Amniotic stem cell (primary cell): Measurements from ENCODE around the gene SGPL1.
"Not testable (repeated sequence)": the region's sequence is repeated elsewhere in the genome, so short reads cannot be mapped to it uniquely, and the experiment has no call there.

ENCODE experiments used
- DNase-seq: peaks from one replicate; lab custom pipeline; 2025; lab: John Stamatoyannopoulos, UW

Gene SGPL1

GRCh38 chr10:70815504-70816219 is at the start of gene SGPL1:
Gene SGPL1 (plus strand): TSS chr10:70815948. CDS start chr10:70816854, 906 bp downstream.
- peak; percentile 55 for DNase-seq

DNA sequence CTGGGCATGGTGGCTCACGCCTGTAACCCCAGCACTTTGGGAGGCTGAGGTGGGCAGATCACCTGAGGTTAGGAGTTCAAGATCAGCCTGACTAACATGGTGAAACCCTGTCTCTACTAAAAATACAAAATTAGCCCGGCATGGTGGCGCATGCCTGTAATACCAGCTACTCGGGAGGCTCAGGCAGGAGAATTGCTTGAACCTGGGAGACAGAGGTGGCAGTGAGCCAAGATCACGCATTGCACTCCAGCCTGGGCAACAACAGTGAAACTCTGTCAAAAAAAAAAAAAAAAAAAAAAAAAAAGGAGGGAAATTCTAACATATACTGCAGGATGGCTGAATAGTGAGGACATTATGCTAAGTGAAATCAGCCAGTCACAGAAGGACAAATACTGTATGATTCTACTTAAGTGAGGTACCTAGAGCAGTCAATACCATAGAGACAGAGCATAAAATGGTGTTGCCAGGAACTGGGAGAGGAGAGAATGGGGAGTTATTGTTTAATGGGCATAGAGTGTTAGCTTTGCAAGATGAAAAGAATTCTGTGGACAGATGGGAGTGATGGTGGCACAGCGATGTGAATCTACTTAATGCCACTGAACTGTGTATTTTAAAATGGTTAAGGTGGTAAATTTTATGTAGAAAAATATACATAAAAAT is 47.6 kb upstream of the SGPL1 start:
- not testable (repeated sequence) for DNase-seq

GRCh38 chr10:70769121-70769520 is 46.6 kb upstream of the SGPL1 start:
- no peak for DNase-seq

DNA sequence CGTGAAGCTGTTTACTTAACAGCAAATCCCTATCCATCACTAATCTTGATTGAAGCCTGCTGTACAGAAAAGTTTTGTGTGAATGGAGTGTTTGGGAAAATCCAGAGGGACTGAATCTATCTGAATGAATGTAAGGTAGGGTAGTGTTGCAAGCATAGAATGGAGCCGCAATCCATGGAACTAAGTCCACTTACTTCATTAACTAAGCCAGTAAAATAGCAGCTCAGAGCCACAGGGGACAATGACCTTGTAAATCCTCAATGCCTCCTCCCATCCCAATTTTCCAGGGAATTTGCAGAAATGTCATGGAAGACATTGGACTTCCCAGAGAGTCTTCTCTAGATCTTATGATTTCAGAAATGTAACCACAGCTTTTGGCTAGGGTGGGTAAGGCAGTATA is 45.7 kb upstream of the SGPL1 start:
- DNase-seq: no peak

- not testable (repeated sequence) for DNase-seq
Observed at GRCh38 chr10:70770516-70770915, 45.2 kb upstream of the SGPL1 start.

DNA sequence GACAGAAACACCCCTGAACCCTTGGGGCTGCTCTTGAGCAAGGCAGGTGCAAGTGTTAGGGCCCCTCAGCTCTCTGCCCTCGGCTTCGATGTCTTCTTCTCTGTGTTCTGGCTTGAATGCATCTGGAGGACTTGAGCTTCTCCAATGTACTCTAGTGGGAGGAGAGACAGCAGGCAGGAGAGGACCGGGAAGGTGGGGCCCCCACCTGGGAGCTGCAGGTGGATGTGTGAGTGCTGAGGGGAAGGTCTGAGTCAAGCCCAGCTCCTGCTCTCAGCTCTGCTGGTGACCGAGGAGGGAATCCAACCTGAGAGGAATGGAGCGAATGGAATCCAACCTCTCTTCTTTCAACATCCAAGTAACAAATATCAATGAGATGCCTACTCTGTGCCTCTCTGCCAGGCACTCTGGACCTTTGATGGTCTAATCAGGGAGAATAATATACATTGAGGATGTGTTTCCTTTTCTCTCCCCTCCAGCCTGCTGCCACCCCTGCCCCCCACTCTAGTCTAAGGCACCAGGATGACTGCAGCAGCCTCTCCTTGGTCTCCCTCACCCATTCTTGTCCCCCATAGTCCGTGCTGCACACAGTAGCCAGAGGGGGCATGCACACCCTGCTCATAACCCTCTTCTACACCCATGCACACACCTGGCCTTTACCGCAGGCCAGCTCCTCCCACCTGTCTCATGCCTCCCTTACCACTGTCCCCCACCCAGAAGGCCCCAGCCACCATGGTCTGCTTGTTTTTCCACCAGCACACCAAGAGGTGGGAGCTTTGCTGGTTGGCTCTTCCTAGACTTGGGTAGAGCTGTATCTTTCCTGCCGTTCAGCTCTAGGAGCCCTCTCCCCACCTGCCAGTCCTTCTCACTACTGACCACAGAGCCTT is 44.2 kb upstream of the SGPL1 start:
- DNase-seq: no peak

DNA sequence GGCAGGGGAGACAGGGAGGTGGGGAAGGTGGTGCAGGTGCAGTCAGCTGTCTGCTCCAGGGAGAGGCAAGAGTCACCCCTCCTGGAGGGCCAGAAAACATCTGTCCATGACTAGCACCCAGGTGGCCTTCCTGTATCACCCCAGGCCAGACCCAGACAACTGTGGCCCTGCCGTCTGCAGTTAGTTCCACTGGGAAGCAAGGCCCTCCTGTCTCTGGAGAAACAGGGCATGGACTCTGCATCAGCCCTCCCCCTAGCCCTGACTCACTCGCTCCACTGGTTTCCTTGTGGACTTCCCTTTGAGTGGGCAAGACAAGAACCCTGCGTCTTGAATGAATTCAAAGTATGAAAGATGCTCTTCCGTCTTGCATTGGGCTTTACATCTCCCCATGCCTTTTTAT is 43.1 kb upstream of the SGPL1 start:
- no peak for DNase-seq

- no peak for DNase-seq
Observed at GRCh38 chr10:70773461-70773860, 42.3 kb upstream of the SGPL1 start.

DNA sequence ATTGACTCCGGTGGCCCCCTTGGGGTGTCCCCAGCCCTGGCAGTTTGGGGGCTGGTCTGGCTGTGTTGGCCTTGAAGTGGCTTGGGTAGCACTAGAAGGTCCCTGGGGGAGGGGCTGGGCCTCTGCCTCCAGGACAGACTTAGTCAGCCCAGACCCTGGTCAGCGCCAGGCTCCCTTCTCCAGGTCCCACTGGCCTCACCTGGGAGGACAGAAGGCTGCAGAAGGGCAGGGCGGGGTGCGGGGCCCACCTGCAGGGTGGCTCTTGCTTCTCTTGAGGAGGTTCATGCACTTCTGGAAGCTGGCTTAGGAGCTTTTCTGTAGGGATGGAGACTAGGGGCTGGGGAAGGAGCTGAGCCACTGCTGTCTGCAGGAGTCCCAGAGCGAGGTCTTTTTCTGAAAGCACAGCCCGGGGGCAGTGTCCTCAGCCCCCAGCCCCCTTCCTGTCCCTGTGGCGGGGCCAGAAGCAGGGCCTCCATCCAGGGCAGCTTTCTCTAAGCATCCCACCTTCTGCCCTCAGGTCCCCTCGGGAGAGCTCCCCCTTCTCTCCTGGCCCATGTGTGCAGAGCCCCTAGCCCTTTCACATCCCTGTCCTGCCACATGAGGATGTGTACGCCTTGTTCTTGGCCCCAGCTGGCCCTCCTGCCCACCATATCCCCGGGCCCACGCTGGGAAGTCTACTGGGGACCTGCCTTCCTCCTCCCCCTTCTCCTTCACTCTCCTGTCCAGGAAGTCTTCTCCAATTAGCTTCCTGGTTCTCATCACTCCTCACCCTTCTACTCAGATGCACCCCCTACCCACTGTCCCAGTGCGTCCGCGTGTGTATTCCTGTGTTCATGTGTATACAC is 41.6 kb upstream of the SGPL1 start:
- no peak for DNase-seq

- DNase-seq: no peak
Observed at GRCh38 chr10:70774810-70775678, 40.7 kb upstream of the SGPL1 start.

- DNase-seq: no peak
Observed at GRCh38 chr10:70775679-70776454, 39.9 kb upstream of the SGPL1 start.

- no peak for DNase-seq
Observed at GRCh38 chr10:70776455-70777005, 39.2 kb upstream of the SGPL1 start.

DNA sequence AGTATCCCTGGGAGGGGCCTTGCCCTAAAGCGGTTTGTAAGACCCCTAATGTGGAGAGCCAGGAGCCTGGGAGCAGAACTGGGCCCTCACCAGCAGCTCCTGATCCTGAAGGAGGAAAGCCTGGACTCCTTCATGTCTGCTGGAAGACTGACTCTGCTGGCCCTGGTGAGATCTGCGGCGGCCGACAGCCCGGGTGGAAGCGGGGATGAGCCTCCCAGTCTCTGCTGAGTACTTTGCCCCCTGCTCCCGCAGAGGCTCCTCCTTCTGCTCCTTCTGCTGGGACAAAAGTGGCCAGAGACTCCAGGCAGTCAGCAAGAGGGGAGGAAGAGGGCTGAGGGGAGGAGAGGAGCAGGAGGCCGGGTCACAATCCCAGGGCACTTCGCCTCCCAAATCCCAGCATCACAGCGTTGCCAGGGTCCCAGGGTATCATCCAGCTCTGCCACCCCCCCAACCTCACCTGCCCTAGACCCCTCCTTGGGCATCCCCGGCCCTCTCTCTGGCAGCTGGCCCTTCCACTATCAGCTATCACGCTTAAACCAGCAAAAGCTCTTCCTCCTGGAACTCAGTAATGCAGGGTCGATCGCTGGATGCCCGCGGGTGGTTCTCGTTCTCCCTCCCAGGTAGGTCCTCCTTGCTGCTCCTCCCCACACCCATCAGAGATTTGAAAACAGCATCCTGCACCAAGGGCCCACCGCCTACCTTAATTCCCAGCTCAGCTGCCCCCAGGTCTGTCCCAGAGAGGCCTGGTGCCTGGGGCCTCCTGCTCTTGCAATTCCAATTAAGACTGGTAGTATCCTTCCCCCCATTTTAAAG is 38.5 kb upstream of the SGPL1 start:
- DNase-seq: no peak

DNA sequence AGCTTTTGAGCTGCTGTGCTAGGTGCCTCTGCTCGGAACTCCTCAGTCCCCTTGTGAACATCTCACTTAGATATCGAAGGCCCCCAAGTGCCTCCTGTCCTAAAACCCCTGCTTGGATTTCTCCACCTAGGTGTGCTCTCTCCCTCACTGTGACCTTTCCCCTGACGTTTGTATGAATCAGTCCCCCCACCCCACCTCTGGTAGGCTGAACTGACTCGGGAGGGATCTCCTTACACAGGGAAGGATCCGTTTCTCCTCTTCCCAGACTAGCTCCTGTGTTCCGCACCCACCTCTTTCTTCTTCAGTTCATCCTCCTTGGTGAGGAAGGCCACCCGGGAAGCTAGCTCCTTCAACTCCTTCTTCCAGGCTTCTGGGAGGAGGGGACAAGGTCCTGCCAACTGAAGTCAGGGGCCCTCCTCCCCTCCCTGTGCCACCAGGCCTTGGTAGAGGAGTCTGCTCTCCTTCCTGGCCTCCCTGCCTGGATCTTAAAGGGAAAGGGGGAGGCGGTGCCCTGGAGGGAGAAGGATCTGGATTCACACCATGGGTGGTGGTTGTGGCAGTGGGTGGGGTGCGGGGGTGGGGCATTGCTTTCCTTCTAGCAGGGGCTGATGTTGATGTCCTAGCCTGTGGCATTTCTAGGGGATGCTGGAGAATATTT is 37.4 kb upstream of the SGPL1 start:
- no peak for DNase-seq

DNA sequence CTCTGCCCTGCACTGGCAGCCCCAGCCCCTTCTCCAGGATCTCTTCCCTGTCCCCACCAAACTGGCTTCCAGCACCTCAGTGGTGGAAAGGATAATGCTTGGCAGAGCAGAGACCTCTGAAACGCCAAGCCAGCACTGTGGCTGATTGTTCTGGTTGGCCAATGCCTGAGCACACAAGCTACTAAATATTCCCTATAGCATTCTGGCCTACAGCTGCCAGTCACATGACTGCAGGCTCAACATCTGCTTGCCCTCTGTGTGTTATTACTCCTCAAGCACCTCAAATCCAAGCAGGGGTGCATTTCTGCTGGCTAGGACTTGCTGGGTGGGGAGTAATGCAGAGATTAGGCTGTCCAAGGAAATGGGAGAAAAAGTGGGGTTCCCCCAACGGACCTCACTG is 36.7 kb upstream of the SGPL1 start:
- DNase-seq: no peak

- no peak for DNase-seq
Observed at GRCh38 chr10:70779511-70780369, 36.0 kb upstream of the SGPL1 start.

DNA sequence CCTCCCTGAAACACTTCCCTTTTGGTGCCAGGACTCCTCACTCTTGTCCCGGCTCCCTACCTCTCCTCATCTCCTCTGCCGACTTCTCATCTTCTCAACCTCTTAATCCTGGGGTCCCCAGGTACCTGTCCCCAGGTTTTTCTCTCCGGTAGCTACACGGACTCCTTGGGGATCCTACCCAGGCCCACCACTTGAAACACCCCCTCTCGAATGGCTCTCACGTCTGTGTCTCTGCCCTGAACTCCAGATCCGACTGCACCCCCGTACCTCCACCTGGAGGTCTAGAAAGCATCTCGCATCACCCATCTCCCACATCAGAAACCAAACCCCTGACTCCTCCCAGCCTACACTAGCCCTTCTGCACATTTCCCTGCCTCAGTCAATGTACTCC is 35.4 kb upstream of the SGPL1 start:
- DNase-seq: no peak
